Endothelial cell of umbilical vein (primary cell): ENCODE measurements around the gene DPP9. TPM values are rescaled to one million over a fixed set of nuclear protein-coding genes. Genes with fewer than 3 reads are reported as not detected.

Experiments used
- BruUV-seq: library from RNA; stranded (reverse); fragments of 400-500 nt; replicated peaks from 2 replicates; lab custom pipeline; 2021; lab: Mats Ljungman, UMichigan
- CTCF ChIA-PET: fragments of 300-600, 350-600 bp; sonication (Branson Sonifier 250); formaldehyde crosslinking; loops from one replicate; lab custom pipeline; 2021; ENCODE audit warnings: antibody characterized with exemption, inconsistent platforms; lab: Charles Lee
- POLR2A ChIA-PET: fragments of 300-600, 350-600 bp; sonication (Branson Sonifier 250); formaldehyde crosslinking; loops from one replicate; lab custom pipeline; 2021; ENCODE audit warnings: antibody characterized with exemption, inconsistent platforms; lab: Charles Lee
- DNase-seq: peaks from one replicate; pipeline ENCODE4 v3.0.0-alpha.2; 2011; ENCODE audit warnings: low read depth, low spot score
- FAIRE-seq: peaks from 2 replicates; lab custom pipeline; 2011; peaks lifted over from hg19 to GRCh38; lab: Jason Lieb, UNC
- H2AFZ ChIP-seq: 2 replicates; pipeline ENCODE4 v1.6.0; 2012; ENCODE audit warnings: low read depth, low read length, control low read depth, inconsistent platforms
- H3K27ac ChIP-seq: 2 replicates; pipeline ENCODE4 v1.5.1; 2011; ENCODE audit warnings: low read depth, mild to moderate bottlenecking, control low read depth, low read length, moderate library complexity; ENCODE audit not compliant: insufficient read depth
- H3K27me3 ChIP-seq, 2 experiments: 2 replicates each; pipeline versions ENCODE4 v1.6.0 to v1.6.1; 2011; ENCODE audit warnings: low read length in 2 of 2, mixed read lengths in 1 of 2; ENCODE audit not compliant: control insufficient read depth in 2 of 2, insufficient read depth in 2 of 2
- H3K36me3 ChIP-seq, 2 experiments: 2 replicates in 1 of 2; 3 replicates in 1 of 2; pipeline ENCODE4 v1.5.1; 2011; ENCODE audit warnings: low read length in 2 of 2, mild to moderate bottlenecking in 1 of 2, moderate library complexity in 1 of 2; ENCODE audit not compliant: control insufficient read depth in 2 of 2, insufficient read depth in 2 of 2; ENCODE audit errors: extremely low read depth in 1 of 2
- H3K4me1 ChIP-seq: 3 replicates; pipeline ENCODE4 v1.5.1; 2011; ENCODE audit warnings: mild to moderate bottlenecking, low read length; ENCODE audit not compliant: control insufficient read depth, insufficient read depth; ENCODE audit errors: extremely low read depth
- H3K4me2 ChIP-seq: 2 replicates; pipeline ENCODE4 v1.6.1; 2011; ENCODE audit warnings: low read length, control low read depth, mixed read lengths; ENCODE audit not compliant: insufficient read depth
- H3K4me3 ChIP-seq, 3 experiments: fragments of 200-600 bp in 1 of 3; sonication (generic), shearing (Covaris generic) in 1 of 3; replicated peaks in 1 of 3; 2 replicates each; pipeline ENCODE4 v1.5.1; 2011 to 2016; ENCODE audit warnings: control low read depth in 3 of 3, low read length in 3 of 3, mild to moderate bottlenecking in 2 of 3, inconsistent platforms in 1 of 3, low read depth in 1 of 3, moderate library complexity in 1 of 3; ENCODE audit not compliant: insufficient read depth in 1 of 3
- H3K79me2 ChIP-seq: 2 replicates; pipeline ENCODE4 v1.6.0; 2012; ENCODE audit warnings: low read length, inconsistent platforms; ENCODE audit not compliant: control insufficient read depth, insufficient read depth
- H3K9ac ChIP-seq: replicated peaks from 2 replicates; pipeline ENCODE3; 2011; ENCODE audit warnings: low read length, control low read depth; ENCODE audit not compliant: insufficient read depth; ENCODE audit errors: extremely low read depth
- H3K9me1 ChIP-seq: replicated peaks from 3 replicates; pipeline ENCODE4 v1.6.0; 2011; ENCODE audit warnings: mild to moderate bottlenecking, low read length; ENCODE audit not compliant: control insufficient read depth, insufficient read depth; ENCODE audit errors: extremely low read depth
- H3K9me3 ChIP-seq: replicated peaks from 2 replicates; pipeline ENCODE4 v1.5.1; 2012; ENCODE audit warnings: low read length, inconsistent platforms; ENCODE audit not compliant: control insufficient read depth, insufficient read depth
- H4K20me1 ChIP-seq: replicated peaks from 2 replicates; pipeline ENCODE3; 2011; ENCODE audit warnings: mild to moderate bottlenecking, low read length; ENCODE audit not compliant: control insufficient read depth, insufficient read depth; ENCODE audit errors: extremely low read depth
- EZH2 ChIP-seq: IDR thresholded peaks from 2 replicates; pipeline ENCODE4 v1.6.1; 2012; ENCODE audit warnings: borderline replicate concordance, low read depth, mild to moderate bottlenecking, moderate library complexity, low read length, inconsistent platforms; ENCODE audit not compliant: severe bottlenecking
- FOS ChIP-seq: IDR thresholded peaks from 2 replicates; pipeline ENCODE4 v1.6.1; 2011; ENCODE audit warnings: mild to moderate bottlenecking, low read length, moderate library complexity, borderline replicate concordance; ENCODE audit not compliant: insufficient read depth
- GATA2 ChIP-seq: IDR thresholded peaks from 2 replicates; pipeline ENCODE4 v1.7.0; 2011; ENCODE audit warnings: low read depth, mild to moderate bottlenecking, moderate library complexity, mixed read lengths, low read length; ENCODE audit not compliant: insufficient read length, insufficient read depth
- JUN ChIP-seq: IDR thresholded peaks from 2 replicates; pipeline ENCODE4 v1.6.1; 2011; ENCODE audit warnings: borderline replicate concordance, low read depth; ENCODE audit not compliant: insufficient read length, insufficient read depth
- MAX ChIP-seq: IDR thresholded peaks from 2 replicates; pipeline ENCODE4 v1.6.1; 2011; ENCODE audit not compliant: insufficient read depth, insufficient read length
- MYC ChIP-seq: IDR thresholded peaks from one replicate; pipeline ENCODE4 v1.6.1; 2011; ENCODE audit warnings: mild to moderate bottlenecking, low read depth, low read length
- dilution Hi-C: fragments of 300-500 bp; cut with MboI; formaldehyde crosslinking; loops from one replicate; pipeline ENCODE4 v1.15.0; 2019; ENCODE audit warnings: low sequenced_read_pairs; ENCODE audit not compliant: extremely low pct_ligation_motif_present
- intact Hi-C: fragments of 100-400 bp; cut with micrococcal nuclease; formaldehyde crosslinking; loops from one replicate; pipeline ENCODE4 v1.10.0; 2022
- polyA plus RNA-seq, 4 experiments: library from polyadenylated mRNA; depleted of rRNA in 3 of 4; stranded (reverse) in 3 of 4; unstranded in 1 of 4; fragments of >200 nt; gene quantifications; 2 replicates each; pipeline versions ENCODE4 v1.2.1 to v1.2.3, GENCODE V29; 2011 to 2012; ENCODE audit warnings: missing spikeins in 1 of 4
- total RNA-seq: library from RNA; stranded (reverse); gene quantifications from 2 replicates; pipeline ENCODE4 v1.2.3, GENCODE V29; 2021
- TF ChIP-seq, protein P1 (sequence below), 2 donors: IDR thresholded peaks; 1 replicate in 1 of 2; 2 replicates in 1 of 2; pipeline ENCODE4 v1.5.1; 2011; ENCODE audit warnings: low read length in 2 of 2, mild to moderate bottlenecking in 2 of 2, moderate library complexity in 2 of 2, control low read depth in 1 of 2, inconsistent platforms in 1 of 2, low read depth in 1 of 2; ENCODE audit not compliant: insufficient read depth in 1 of 2; ENCODE audit errors: extremely low read depth in 1 of 2

Gene DPP9
- total and polyA plus RNA-seq, 2 donors (not counting 3 experiments of a cell fraction or from before 2014, with no cell fraction given), result 31.5 to 98.0 TPM

- no peak overlapping the region for H3K4me3 ChIP-seq
- dilution Hi-C loops (no loop called here), intact Hi-C loops (loop anchor here (5.0 kb wide), 1 partner anchor 38 kb away; the partner anchor contains the start of gene MYDGF)
- H3K36me3 ChIP-seq, result peaks cover 9 to 41% of the 10 kb centered on the region in 2 experiments
- H3K27ac ChIP-seq, result no peak overlapping the region
- ChIA-PET CTCF (no interaction called here), POLR2A (no interaction called here)
- no peak for DNase-seq
- no peaks in the 10 kb centered on the region for H3K27me3 ChIP-seq
- H3K4me2 ChIP-seq, result no peak overlapping the region
- H3K9ac ChIP-seq, result no peak overlapping the region
- TF ChIP-seq GATA2, result no peak
- no peak for TF ChIP-seq EZH2
- no peak overlapping the region for H2AFZ ChIP-seq
- BruUV-seq, result no TSS peak
- H3K79me2 ChIP-seq, result peaks cover 16% of the 10 kb centered on the region
- FAIRE-seq, result no peak
- peaks cover 18% of the 10 kb centered on the region for H3K4me1 ChIP-seq
- no peaks in the 10 kb centered on the region for H4K20me1 ChIP-seq
- H3K9me1 ChIP-seq, result no peaks in the 10 kb centered on the region
- H3K9me3 ChIP-seq, result no peaks in the 10 kb centered on the region
Measured at GRCh38 chr19:4710281-4710600, 13.4 kb downstream of the DPP9 start.

DNA sequence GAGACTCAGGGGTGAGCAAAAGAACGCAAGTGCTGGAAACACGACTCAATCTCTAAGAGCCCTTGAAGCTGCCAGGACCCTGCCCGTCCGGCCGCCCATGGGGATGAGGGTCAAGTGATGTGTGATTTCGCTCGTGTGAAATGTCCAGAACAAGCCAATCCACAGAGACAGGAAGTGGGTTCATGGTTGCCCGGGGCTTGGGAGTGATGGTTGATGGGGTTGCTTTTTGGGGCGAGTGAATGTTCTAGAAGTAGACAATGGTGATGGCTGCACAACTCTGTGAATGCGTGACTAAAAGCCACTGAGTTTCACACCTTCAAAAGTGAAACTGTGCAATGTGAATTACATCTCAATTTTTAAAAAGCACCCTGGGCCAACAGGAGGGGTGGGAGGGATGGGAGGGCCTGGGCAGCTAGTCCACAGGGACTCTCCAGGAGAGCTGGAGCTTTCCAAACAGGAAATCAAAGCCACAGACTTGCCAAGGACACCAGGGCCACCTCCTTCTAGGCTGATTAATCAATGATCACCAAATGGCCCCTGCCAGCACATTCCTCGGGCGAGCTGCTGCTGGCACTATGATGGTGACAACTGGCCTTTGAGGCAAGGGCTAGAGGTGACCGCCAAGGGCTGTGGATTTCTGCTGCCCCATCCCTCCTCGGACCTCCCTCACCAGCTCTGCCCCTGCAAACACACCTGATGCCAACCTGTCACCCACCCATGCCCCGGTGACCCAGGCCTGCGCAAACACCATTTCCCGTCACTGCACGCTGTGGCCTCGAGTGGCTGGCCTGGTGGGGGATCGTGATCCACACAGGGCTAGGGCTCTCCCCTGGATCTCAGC, 14.0 kb downstream of the DPP9 start:
- no peaks in the 10 kb centered on the region for H3K9me3 ChIP-seq
- FAIRE-seq (no peak), DNase-seq (no peak)
- no TSS peak for BruUV-seq
- H3K27ac ChIP-seq, result no peak overlapping the region
- H3K27me3 ChIP-seq, result no peaks in the 10 kb centered on the region
- intact Hi-C loops (loop anchor here (5.0 kb wide), 1 partner anchor 37 kb away; the partner anchor contains the start of gene MYDGF), dilution Hi-C loops (no loop called here)
- no peak overlapping the region for H3K9ac ChIP-seq
- H3K4me3 ChIP-seq, result no peak overlapping the region
- peaks cover 7 to 39% of the 10 kb centered on the region in 2 experiments for H3K36me3 ChIP-seq
- peaks cover 18% of the 10 kb centered on the region for H3K4me1 ChIP-seq
- no peak overlapping the region for H2AFZ ChIP-seq
- TF ChIP-seq, protein P1, sequence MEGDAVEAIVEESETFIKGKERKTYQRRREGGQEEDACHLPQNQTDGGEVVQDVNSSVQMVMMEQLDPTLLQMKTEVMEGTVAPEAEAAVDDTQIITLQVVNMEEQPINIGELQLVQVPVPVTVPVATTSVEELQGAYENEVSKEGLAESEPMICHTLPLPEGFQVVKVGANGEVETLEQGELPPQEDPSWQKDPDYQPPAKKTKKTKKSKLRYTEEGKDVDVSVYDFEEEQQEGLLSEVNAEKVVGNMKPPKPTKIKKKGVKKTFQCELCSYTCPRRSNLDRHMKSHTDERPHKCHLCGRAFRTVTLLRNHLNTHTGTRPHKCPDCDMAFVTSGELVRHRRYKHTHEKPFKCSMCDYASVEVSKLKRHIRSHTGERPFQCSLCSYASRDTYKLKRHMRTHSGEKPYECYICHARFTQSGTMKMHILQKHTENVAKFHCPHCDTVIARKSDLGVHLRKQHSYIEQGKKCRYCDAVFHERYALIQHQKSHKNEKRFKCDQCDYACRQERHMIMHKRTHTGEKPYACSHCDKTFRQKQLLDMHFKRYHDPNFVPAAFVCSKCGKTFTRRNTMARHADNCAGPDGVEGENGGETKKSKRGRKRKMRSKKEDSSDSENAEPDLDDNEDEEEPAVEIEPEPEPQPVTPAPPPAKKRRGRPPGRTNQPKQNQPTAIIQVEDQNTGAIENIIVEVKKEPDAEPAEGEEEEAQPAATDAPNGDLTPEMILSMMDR (IDR thresholded peaks at IDR 0.05; ENCODE audit: extremely low read depth in 1 of 2, insufficient read depth in 1 of 2, low read depth in 1 of 2, low read length in 2 of 2), result no peak
- TF ChIP-seq MAX (no peak), MYC (no peak), EZH2 (no peak), GATA2 (no peak), FOS (no peak), JUN (no peak)
- H3K4me2 ChIP-seq, result no peak overlapping the region
- H3K79me2 ChIP-seq, result peaks cover 14% of the 10 kb centered on the region
- H3K9me1 ChIP-seq, result no peaks in the 10 kb centered on the region
- CTCF ChIA-PET, result no interaction called here
- POLR2A ChIA-PET, result no interaction called here
- H4K20me1 ChIP-seq, result no peaks in the 10 kb centered on the region
